Aorta (tissue), 5 donors: ENCODE data around the gene FIGNL1. TPM values are rescaled to one million over a fixed set of nuclear protein-coding genes. Genes with fewer than 3 reads are reported as not detected.
A peak's percentile ranks its signal among the peaks of the same experiment; 100 is the strongest.

Experiments
- ATAC-seq: fragments of 200-7000 bp; cut with Tn5 transposase; one replicate; pipeline ENCODE4 v1.9.1; 2022; ENCODE audit warnings: moderate library complexity; ENCODE audit not compliant: low FRiP score
- DNase-seq, 2 donors: peaks; one replicate each; pipeline ENCODE4 v3.0.0-alpha.2; 2020
- H3K27ac ChIP-seq, 2 donors: one replicate each; pipeline ENCODE4 v1.5.1; 2013; ENCODE audit warnings: low read length in 2 of 2, mild to moderate bottlenecking in 2 of 2, moderate library complexity in 2 of 2, control low read depth in 1 of 2, inconsistent platforms in 1 of 2, low read depth in 1 of 2
- H3K27me3 ChIP-seq, 2 donors: one replicate each; pipeline ENCODE4 v1.6.1; 2013; ENCODE audit warnings: control low read depth in 1 of 2, low read length in 1 of 2, mild to moderate bottlenecking in 1 of 2, moderate library complexity in 1 of 2; ENCODE audit not compliant: insufficient read depth in 2 of 2, control insufficient read depth in 1 of 2
- H3K36me3 ChIP-seq, 2 donors: one replicate each; pipeline ENCODE4 v1.6.1; 2013; ENCODE audit warnings: control low read depth in 1 of 2, low read length in 1 of 2, mild to moderate bottlenecking in 1 of 2; ENCODE audit not compliant: insufficient read depth in 2 of 2, control insufficient read depth in 1 of 2
- H3K4me1 ChIP-seq, 2 donors: one replicate each; pipeline ENCODE4 v1.6.1; 2013; ENCODE audit warnings: low read length in 2 of 2, control low read depth in 1 of 2, mild to moderate bottlenecking in 1 of 2, moderate library complexity in 1 of 2; ENCODE audit not compliant: insufficient read depth in 2 of 2, control insufficient read depth in 1 of 2
- H3K4me3 ChIP-seq, 2 donors: one replicate each; pipeline ENCODE4 v1.5.1; 2013; ENCODE audit warnings: low read length in 2 of 2, control low read depth in 1 of 2, mild to moderate bottlenecking in 1 of 2
- H3K9me3 ChIP-seq: one replicate; pipeline ENCODE4 v1.6.1; 2013; ENCODE audit warnings: mild to moderate bottlenecking, low read length; ENCODE audit not compliant: control insufficient read depth
- WGBS, 2 donors: extraction: QIAGEN DNeasy Blood & Tissue Kit; methylation state at CpG; one replicate each; pipeline ENCODE4 v1.1.7; 2013; 5-methylcytosine and 5-hydroxymethylcytosine counted together
- intact Hi-C, 2 donors: fragments of 100-400 bp; cut with DNase I; formaldehyde crosslinking; loops; one replicate each; pipeline versions ENCODE4 v1.14.2 to v1.15.0; 2022
- polyA plus RNA-seq, 2 donors: library from polyadenylated mRNA; stranded (reverse); fragments of 200-250 nt; gene quantifications; one replicate each; pipeline ENCODE4 v1.2.3, GENCODE V29; 2013
- total RNA-seq, 2 donors: library from RNA; stranded (reverse); fragmentation: NEBNext Ultra II Directional; extraction: Animal tissue kit (Norgen Biotek cat#: 25700); gene quantifications; one replicate each; pipeline ENCODE4 v1.2.1, GENCODE V29; 2021
- donor health status: healthy with polysubstance abuse.
- donor health status: Bipolar disorder and iron deficiency.
- donor health status: DM: no; HTN: no; CAD: no.
- donor health status: DM: no; HTN: no; CAD: no.
- donor health status: DM: yes; HTN: yes; CAD: no.

The FIGNL1 gene
- total and polyA plus RNA-seq, 4 donors = 1.3 to 5.9 (median 4.7) TPM

DNA sequence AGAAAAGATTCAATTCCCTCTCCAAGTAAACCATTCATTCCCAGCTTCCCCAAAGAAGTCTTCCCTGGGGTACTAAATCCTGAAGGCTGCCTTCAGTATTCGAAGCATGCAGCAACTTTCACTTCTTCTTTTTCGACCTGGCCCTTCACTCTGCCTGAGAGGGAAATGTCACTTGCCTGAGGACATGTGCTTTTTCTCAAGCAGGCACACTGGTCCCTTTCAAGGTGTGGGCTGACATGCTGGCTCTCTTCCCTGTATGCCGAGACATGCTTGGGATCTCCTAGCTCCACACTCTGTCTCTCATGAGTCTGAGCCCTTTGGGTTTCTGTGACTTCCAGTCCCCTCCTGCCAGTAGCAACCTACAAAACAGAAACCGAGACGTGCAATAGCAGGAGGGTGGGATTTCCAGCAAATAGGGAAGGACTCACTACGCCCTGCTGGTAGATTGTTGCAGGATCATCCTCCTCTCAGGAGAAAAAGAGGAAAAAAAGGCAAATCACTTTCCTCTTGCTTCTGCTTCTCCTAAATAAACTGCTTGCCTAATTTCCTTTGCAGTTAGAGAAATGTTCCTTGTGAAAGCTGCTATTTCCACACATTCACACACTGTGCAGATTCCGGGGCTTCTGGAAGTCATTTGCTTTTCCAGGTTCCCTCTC, 33.5 kb downstream of the FIGNL1 start:
- intact Hi-C loops = no loop called here
- H3K27me3 ChIP-seq = no peaks in the 10 kb centered on the region
- DNase-seq (no peak), ATAC-seq (no peak)
- H3K9me3 ChIP-seq = peaks cover 2% of the 10 kb centered on the region
- WGBS, 2 donors = 57 to 58% methylated on average over 7 of the region's 7 CpGs
- H3K4me1 ChIP-seq = no peaks in the 10 kb centered on the region
- H3K36me3 ChIP-seq = no peaks in the 10 kb centered on the region
- H3K4me3 ChIP-seq = no peak overlapping the region
- no peak overlapping the region for H3K27ac ChIP-seq

DNA sequence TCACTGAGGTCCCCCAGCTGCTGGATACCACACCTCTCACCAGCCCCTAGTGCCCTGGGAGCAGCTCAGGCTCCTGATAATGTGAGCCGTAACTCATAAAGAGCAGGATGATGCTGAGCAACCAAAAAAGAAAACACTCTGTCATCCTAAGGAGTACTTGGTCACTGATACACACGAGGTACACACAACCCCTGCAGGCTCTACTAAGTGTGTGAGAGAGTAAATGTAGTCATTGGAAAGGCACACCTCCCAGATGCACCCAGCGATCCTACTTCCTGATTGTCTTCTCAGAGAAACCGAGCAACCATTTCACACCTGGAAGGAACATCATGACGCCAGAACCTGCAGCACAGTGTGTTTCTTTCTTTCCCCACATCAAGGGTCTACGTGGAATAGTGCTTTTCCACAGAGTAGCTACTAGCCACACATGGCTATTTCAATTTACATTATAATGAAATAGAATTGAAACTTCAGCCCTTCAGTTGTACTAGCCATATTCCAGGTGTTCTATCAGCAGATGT, 34.2 kb downstream of the FIGNL1 start:
- intact Hi-C loops = no loop called here
- ATAC-seq = no peak
- 73 to 79% methylated on average over 6 of the region's 6 CpGs for WGBS, 2 donors

GRCh38 chr7:50413561-50413960, 36.6 kb downstream of the FIGNL1 start:
- 91% methylated on average over 7 of the region's 7 CpGs for WGBS, 2 donors
- Histone ChIP-seq H3K4me1 (no peaks in the 10 kb centered on the region), H3K27ac (no peak overlapping the region), H3K9me3 (no peaks in the 10 kb centered on the region), H3K27me3 (no peaks in the 10 kb centered on the region), H3K36me3 (no peaks in the 10 kb centered on the region), H3K4me3 (no peak overlapping the region)
- no peak for DNase-seq
- intact Hi-C loops = no loop called here
- ATAC-seq = no peak

More for the DNA sequence above, 34.2 kb downstream of the FIGNL1 start:
- Histone ChIP-seq H3K4me1 (no peaks in the 10 kb centered on the region), H3K9me3 (peaks cover 2% of the 10 kb centered on the region), H3K36me3 (no peaks in the 10 kb centered on the region), H3K27me3 (no peaks in the 10 kb centered on the region), H3K4me3 (no peak overlapping the region), H3K27ac (no peak overlapping the region)
- DNase-seq = peak in 1 of 2 donors; percentile 22

DNA sequence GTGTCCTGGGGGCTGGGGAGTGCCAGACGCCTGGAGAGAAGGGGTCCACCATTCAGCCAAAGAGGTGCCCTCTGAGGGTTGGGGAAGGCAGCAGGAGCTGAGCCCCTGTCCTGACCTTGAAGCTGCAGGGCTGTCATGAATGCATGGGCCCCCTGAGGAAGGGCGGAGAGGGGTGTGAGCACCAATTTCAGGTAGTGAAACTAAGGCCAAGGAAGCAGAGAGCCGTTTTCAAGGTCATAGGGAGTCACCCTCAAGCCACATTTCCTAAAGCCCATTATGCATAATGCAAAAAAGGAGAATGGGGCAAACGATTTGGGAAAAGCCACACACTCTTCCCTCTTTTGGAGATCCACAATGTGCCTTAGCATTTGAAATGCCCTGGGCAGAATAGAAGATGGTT, 37.2 kb downstream of the FIGNL1 start:
- Histone ChIP-seq H3K4me1 (no peaks in the 10 kb centered on the region), H3K27me3 (no peaks in the 10 kb centered on the region), H3K4me3 (no peak overlapping the region), H3K27ac (no peak overlapping the region), H3K9me3 (no peaks in the 10 kb centered on the region), H3K36me3 (no peaks in the 10 kb centered on the region)
- no peak for ATAC-seq
- intact Hi-C loops = no loop called here
- DNase-seq = no peak
- WGBS, 2 donors = 68 to 69% methylated on average over 4 of the region's 4 CpGs

DNA sequence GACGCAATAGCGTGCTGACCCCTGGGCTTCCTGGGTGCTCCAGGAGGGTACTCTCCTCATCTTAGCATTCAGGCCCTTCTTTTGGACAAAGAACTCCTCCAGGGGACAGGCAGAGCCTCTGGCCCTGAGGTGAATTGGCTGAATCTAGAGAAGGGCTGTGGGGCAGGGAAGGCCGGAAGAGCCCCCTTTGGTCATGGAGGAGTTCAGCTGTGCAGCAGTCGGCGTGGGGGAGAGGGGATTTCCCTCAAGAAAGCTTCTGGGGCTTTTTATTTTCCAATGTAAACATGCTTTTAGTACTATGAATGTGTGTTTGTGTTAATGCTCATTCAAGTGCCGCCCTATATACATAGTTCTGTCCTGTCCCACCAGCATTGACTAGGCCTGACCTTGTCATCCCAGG, 38.8 kb downstream of the FIGNL1 start:
- intact Hi-C loops = no loop called here
- H3K27me3 ChIP-seq = no peaks in the 10 kb centered on the region
- 71 to 83% methylated on average over 6 of the region's 6 CpGs for WGBS, 2 donors
- H3K4me1 ChIP-seq = no peaks in the 10 kb centered on the region
- ATAC-seq = no peak
- no peak for DNase-seq
- H3K9me3 ChIP-seq = no peaks in the 10 kb centered on the region
- H3K4me3 ChIP-seq = no peak overlapping the region
- no peak overlapping the region for H3K27ac ChIP-seq
- no peaks in the 10 kb centered on the region for H3K36me3 ChIP-seq

DNA sequence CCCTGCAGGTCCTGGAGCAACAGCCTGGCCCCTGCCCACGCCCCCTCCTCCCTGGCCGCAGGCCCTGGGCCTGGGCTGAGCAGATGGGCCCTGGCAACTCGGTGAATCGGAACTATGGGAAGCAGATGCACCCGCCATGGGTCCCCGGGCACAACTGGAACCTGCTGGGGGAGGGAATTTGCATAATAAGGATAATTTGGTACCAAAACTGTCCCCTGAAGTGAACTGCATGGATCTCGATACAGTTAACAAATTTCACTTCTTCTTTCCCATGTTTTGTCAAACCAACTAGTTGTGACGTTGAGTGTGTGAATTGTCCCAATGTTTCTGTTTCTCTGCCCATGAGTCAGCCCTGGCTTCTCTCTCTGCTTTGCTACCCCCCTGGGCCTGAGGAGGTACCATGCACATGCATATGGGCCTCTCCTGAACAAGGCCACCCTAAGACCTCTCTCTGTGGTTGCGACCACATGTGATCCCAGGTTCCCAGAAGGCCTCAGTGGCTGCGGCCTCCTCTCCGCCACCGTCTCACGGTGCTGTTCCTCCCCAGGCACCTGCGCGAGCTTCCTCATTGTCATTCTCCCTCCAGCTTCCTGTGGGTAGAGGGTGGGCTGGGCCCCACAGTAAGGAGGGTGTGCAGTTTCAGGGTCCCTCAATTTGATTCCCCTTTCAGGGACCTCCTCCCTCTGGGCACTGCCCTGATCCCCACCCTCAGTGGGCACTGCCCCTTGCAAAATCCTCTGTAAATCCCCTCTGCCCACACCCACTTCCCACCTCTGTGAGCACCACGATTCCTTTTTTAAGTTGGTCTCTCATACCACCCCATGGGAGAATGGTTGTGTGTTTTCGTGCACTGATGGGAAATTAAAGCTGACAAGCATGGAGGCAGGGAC, 40.0 kb downstream of the FIGNL1 start:
- H3K36me3 ChIP-seq = no peaks in the 10 kb centered on the region
- ATAC-seq (no peak), DNase-seq (no peak)
- H3K4me1 ChIP-seq = no peaks in the 10 kb centered on the region
- 82 to 87% methylated on average over 17 of the region's 17 CpGs for WGBS, 2 donors
- no peaks in the 10 kb centered on the region for H3K9me3 ChIP-seq
- H3K27ac ChIP-seq = no peak overlapping the region
- H3K27me3 ChIP-seq = no peaks in the 10 kb centered on the region
- intact Hi-C loops = no loop called here
- H3K4me3 ChIP-seq = no peak overlapping the region

GRCh38 chr7:50406935-50407334, 43.2 kb downstream of the FIGNL1 start:
- no peak for DNase-seq
- no peak for ATAC-seq
- intact Hi-C loops = loop anchor here in 1 of 2 donors (1.0 kb wide), 1 partner anchor 40 kb away; no protein-coding TSS in a partner anchor
- Histone ChIP-seq H3K4me1 (no peaks in the 10 kb centered on the region), H3K4me3 (no peak overlapping the region), H3K9me3 (no peaks in the 10 kb centered on the region), H3K27me3 (no peaks in the 10 kb centered on the region), H3K27ac (no peak overlapping the region), H3K36me3 (no peaks in the 10 kb centered on the region)
- WGBS, 2 donors = 68 to 71% methylated on average over 5 of the region's 5 CpGs

DNA sequence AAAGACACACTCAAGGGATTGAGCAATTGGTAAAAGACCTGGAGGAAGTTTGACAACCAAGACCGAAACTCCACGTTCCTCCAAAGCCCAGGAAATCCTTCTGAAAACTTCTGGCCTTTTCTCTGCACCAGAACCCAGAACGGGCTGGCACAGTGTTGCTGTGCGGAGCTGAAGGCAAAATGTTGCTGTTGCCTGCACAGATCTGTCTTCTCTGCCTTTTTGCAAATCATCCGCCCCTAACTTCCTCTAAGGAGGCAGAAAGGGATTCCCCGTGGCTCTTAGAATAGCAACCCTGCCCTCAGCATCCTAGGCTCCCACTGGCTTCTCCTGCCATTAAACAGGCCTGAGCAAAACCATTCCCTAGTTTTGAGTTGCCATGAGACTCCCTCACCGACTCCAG, 44.9 kb downstream of the FIGNL1 start:
- Histone ChIP-seq H3K4me3 (no peak overlapping the region), H3K27ac (no peak overlapping the region), H3K4me1 (no peaks in the 10 kb centered on the region), H3K36me3 (no peaks in the 10 kb centered on the region), H3K27me3 (no peaks in the 10 kb centered on the region), H3K9me3 (no peaks in the 10 kb centered on the region)
- intact Hi-C loops = no loop called here
- 81 to 82% methylated on average over 7 of the region's 7 CpGs for WGBS, 2 donors
- no peak for DNase-seq
- no peak for ATAC-seq
